ENCODE measurements around the gene CINP.
"Not testable (repeated sequence)": the region's sequence is repeated elsewhere in the genome, so short reads cannot be mapped to it uniquely, and the experiment has no call there.

CINP gene

GRCh38 chr14:102362084-102362483, 606 bp downstream of the CINP start:
- peak overlapping the region; percentile 87 for H3K27ac ChIP-seq
- ChIA-PET POLR2A (ENCODE audit: low non-redundant PET) (interaction anchor here (0.7 kb wide), 1 partner anchor 14 kb away, joined by 3 read pairs; no protein-coding TSS in a partner anchor), CTCF (interaction anchor here (0.7 kb wide), 1 partner anchor 232 kb away, joined by 4 read pairs; no protein-coding TSS in a partner anchor)
- peak; percentile 52 for DNase-seq (ENCODE audit: low spot score)
- TF ChIP-seq CTCF (conservative IDR thresholded peaks at IDR 0.05; ENCODE audit: low read depth), result no peak

GRCh38 chr14:102360388-102360787, 2.3 kb downstream of the CINP start:
- peak overlapping the region; percentile 25; the same call in 1 of the 2 replicates for H3K27ac ChIP-seq
- CTCF ChIA-PET, result no interaction called here
- POLR2A ChIA-PET (ENCODE audit: low non-redundant PET), result no interaction called here
- TF ChIP-seq CTCF (conservative IDR thresholded peaks at IDR 0.05; ENCODE audit: low read depth), result no peak
- no peak for DNase-seq (ENCODE audit: low spot score)

GRCh38 chr14:102359341-102359740, 3.3 kb downstream of the CINP start:
- H3K27ac ChIP-seq, result no peak overlapping the region
- no peak for TF ChIP-seq CTCF (conservative IDR thresholded peaks at IDR 0.05; ENCODE audit: low read depth)
- no peak for DNase-seq (ENCODE audit: low spot score)
- POLR2A ChIA-PET (ENCODE audit: low non-redundant PET), result no interaction called here
- CTCF ChIA-PET, result interaction anchor here (0.6 kb wide), 1 partner anchor 34 kb away, joined by 3 read pairs; no protein-coding TSS in a partner anchor

- ChIA-PET CTCF (no interaction called here), POLR2A (ENCODE audit: low non-redundant PET) (no interaction called here)
- no peak for TF ChIP-seq CTCF (conservative IDR thresholded peaks at IDR 0.05; ENCODE audit: low read depth)
- H3K27ac ChIP-seq, result no peak overlapping the region
- no peak for DNase-seq (ENCODE audit: low spot score)
Measured at GRCh38 chr14:102356280-102356679, 6.4 kb downstream of the CINP start.

- TF ChIP-seq CTCF (conservative IDR thresholded peaks at IDR 0.05; ENCODE audit: low read depth), result no peak
- ChIA-PET POLR2A (ENCODE audit: low non-redundant PET) (no interaction called here), CTCF (no interaction called here)
- H3K27ac ChIP-seq, result no peak overlapping the region
- no peak for DNase-seq (ENCODE audit: low spot score)
Measured at GRCh38 chr14:102353126-102353619, 9.5 kb downstream of the CINP start.

- DNase-seq (ENCODE audit: low spot score), result no peak
- POLR2A ChIA-PET (ENCODE audit: low non-redundant PET), result no interaction called here
- TF ChIP-seq CTCF (conservative IDR thresholded peaks at IDR 0.05; ENCODE audit: low read depth), result no peak
- peak overlapping the region; percentile 26; the same call in 1 of the 2 replicates for H3K27ac ChIP-seq
- CTCF ChIA-PET, result no interaction called here
Measured at GRCh38 chr14:102352213-102352612, 10.5 kb downstream of the CINP start.

GRCh38 chr14:102351593-102351992, 11.1 kb downstream of the CINP start:
- H3K27ac ChIP-seq, result peak overlapping the region; percentile 26; the same call in 1 of the 2 replicates
- CTCF ChIA-PET; POLR2A ChIA-PET (ENCODE audit: low non-redundant PET); DNase-seq (ENCODE audit: low spot score): not testable (repeated sequence)
